A673 (cell line): ENCODE results near the gene CDK14. TPM values are rescaled to one million over a fixed set of nuclear protein-coding genes. Genes with fewer than 3 reads are reported as not detected.

Source experiments
- BruUV-seq: library from RNA; stranded (reverse); fragments of 400-500 nt; replicated peaks from 2 replicates; lab custom pipeline; 2021; lab: Mats Ljungman, UMichigan
- CTCF ChIA-PET: fragments of 300-600 bp; sonication (Branson Sonifier 250); formaldehyde crosslinking; loops from one replicate; lab custom pipeline; 2022; ENCODE audit warnings: antibody characterized with exemption; lab: Charles Lee
- POLR2A ChIA-PET: fragments of 300-600 bp; sonication (Branson Sonifier 250); formaldehyde crosslinking; loops from one replicate; lab custom pipeline; 2022; ENCODE audit warnings: antibody characterized with exemption; ENCODE audit not compliant: low non-redundant PET; lab: Charles Lee
- DNase-seq: peaks from one replicate; pipeline ENCODE4 v3.0.0-alpha.2; 2015; ENCODE audit warnings: low spot score
- H3K27ac ChIP-seq: fragments of 200-600 bp; sonication (generic); 2 replicates; pipeline ENCODE4 v1.5.1; 2016; ENCODE audit warnings: mixed run types, low read depth, mild to moderate bottlenecking, mixed read lengths, antibody characterized with exemption, low read length; ENCODE audit not compliant: poor library complexity, severe bottlenecking
- H3K27me3 ChIP-seq: fragments of 200-600 bp; sonication (generic); replicated peaks from 2 replicates; pipeline ENCODE4 v1.6.1; 2017; ENCODE audit warnings: mixed run types, low read depth, mild to moderate bottlenecking, mixed read lengths, antibody characterized with exemption, low read length; ENCODE audit not compliant: insufficient read depth, poor library complexity
- H3K36me3 ChIP-seq: fragments of 200-600 bp; sonication (generic); 2 replicates; pipeline ENCODE4 v1.6.1; 2016; ENCODE audit warnings: mixed run types, mild to moderate bottlenecking, mixed read lengths, antibody characterized with exemption, low read length; ENCODE audit not compliant: insufficient read depth, poor library complexity, severe bottlenecking
- H3K4me1 ChIP-seq: fragments of 200-600 bp; sonication (generic); 2 replicates; pipeline ENCODE4 v1.6.1; 2017; ENCODE audit warnings: mixed run types, mild to moderate bottlenecking, mixed read lengths, antibody characterized with exemption, low read length; ENCODE audit not compliant: insufficient read depth, poor library complexity, severe bottlenecking
- H3K4me3 ChIP-seq: fragments of 200-600 bp; sonication (generic); 2 replicates; pipeline ENCODE4 v1.5.1; 2016; ENCODE audit warnings: low read depth, mixed run types, mild to moderate bottlenecking, mixed read lengths, low read length; ENCODE audit not compliant: poor library complexity, severe bottlenecking
- H3K9me3 ChIP-seq: fragments of 200-600 bp; sonication (generic); 2 replicates; pipeline ENCODE4 v1.6.1; 2016; ENCODE audit warnings: mixed run types, low read depth, mild to moderate bottlenecking, mixed read lengths, antibody characterized with exemption, low read length; ENCODE audit not compliant: poor library complexity, severe bottlenecking
- EZH2 ChIP-seq: fragments of 200-600 bp; sonication (generic); IDR thresholded peaks from 2 replicates; pipeline ENCODE4 v1.6.1; 2017; ENCODE audit warnings: borderline replicate concordance, low read depth, mild to moderate bottlenecking, mixed read lengths, antibody characterized with exemption, low read length; ENCODE audit not compliant: poor library complexity, severe bottlenecking
- intact Hi-C: fragments of 100-400 bp; cut with micrococcal nuclease; formaldehyde crosslinking; loops from one replicate; pipeline ENCODE4 v1.10.0; 2022; ENCODE audit not compliant: unreplicated experiment
- total RNA-seq: library from RNA; stranded (reverse); gene quantifications from 2 replicates; pipeline ENCODE4 v1.2.3, GENCODE V29; 2021
- TF ChIP-seq, protein P1 (sequence below): fragments of 300-800, 200-600 bp; sonication (generic); conservative IDR thresholded peaks from 2 replicates; pipeline ENCODE4 v1.5.1; 2017; ENCODE audit warnings: low read depth, mild to moderate bottlenecking, antibody characterized with exemption, low read length, moderate library complexity, mixed read lengths

Gene CDK14
- total RNA-seq, 1 experiment from 2014 or later: 128 TPM

DNA sequence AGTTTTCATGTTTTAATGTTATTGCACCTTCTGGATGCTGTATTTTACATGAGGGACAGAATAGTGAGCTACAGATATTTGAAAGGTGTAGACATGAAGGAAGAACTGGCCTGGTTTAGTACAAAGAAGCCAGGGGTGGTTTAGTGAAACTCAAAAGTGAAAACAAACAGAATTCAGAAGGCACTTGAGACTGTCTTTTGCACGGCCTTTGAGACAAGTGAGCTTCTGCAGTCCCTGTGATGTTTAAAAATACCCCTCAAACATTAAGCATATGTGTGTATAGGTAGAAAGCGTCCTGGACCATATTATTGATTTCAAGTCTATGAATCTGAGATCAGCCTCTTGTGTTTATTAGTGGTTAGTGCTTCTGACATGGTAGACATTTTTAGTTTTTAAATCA, 118.9 kb downstream of the CDK14 start:
- BruUV-seq: no TSS peak
- CTCF ChIA-PET: no interaction called here
- TF ChIP-seq, protein P1, sequence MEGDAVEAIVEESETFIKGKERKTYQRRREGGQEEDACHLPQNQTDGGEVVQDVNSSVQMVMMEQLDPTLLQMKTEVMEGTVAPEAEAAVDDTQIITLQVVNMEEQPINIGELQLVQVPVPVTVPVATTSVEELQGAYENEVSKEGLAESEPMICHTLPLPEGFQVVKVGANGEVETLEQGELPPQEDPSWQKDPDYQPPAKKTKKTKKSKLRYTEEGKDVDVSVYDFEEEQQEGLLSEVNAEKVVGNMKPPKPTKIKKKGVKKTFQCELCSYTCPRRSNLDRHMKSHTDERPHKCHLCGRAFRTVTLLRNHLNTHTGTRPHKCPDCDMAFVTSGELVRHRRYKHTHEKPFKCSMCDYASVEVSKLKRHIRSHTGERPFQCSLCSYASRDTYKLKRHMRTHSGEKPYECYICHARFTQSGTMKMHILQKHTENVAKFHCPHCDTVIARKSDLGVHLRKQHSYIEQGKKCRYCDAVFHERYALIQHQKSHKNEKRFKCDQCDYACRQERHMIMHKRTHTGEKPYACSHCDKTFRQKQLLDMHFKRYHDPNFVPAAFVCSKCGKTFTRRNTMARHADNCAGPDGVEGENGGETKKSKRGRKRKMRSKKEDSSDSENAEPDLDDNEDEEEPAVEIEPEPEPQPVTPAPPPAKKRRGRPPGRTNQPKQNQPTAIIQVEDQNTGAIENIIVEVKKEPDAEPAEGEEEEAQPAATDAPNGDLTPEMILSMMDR: no peak
- TF ChIP-seq EZH2: no peak
- Histone ChIP-seq H3K9me3 (no peaks in the 10 kb centered on the region), H3K27ac (peak overlapping the region; percentile 31), H3K36me3 (no peaks in the 10 kb centered on the region), H3K4me1 (peaks cover 83% of the 10 kb centered on the region), H3K27me3 (no peaks in the 10 kb centered on the region), H3K4me3 (no peak overlapping the region)
- no peak for DNase-seq
- POLR2A ChIA-PET: interaction anchor here (0.6 to 1.3 kb wide), 2 partner anchors 9 to 34 kb away, joined by 3 to 11 read pairs; no protein-coding TSS in a partner anchor
- intact Hi-C loops: no loop called here

DNA sequence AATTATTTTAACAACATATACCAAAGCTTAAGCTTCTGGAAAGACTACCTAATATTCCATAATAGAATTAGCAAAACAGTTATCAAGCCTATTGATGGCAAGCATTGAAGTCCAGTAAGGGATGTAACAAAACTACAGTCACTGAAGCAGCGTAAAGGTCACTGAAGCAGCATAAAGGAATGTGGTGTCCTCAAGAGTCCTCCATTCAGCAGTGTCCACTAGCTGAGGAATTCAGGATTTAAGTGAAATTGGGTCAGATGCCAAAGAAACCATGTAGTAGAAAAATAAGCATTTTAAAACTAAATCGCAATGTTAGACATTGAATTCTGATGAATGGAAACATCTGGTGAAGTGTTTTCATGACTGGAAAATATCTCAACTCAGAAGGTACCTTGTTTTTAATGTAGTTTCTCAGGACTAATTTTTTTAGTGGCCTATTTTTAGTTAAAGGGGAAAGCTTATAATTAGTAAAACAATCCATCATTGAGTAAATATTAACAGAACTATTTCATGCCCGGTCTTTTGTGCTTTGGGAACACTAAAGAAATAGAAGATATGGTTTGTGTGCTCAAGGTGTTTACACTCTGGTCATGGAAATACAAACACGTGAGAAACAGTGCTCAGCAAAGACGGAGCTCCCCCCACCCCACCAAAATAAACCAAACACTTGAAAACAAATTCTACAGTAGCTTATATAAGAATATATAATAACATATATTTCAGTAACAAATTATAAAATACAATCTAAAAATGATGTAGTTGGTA, 121.4 kb downstream of the CDK14 start:
- ChIA-PET POLR2A (interaction anchor here (1.2 kb wide), 1 partner anchor 16 kb away, joined by 3 read pairs; no protein-coding TSS in a partner anchor), CTCF (no interaction called here)
- Histone ChIP-seq H3K36me3 (no peaks in the 10 kb centered on the region), H3K27ac (peak overlapping the region; percentile 27), H3K9me3 (no peaks in the 10 kb centered on the region), H3K27me3 (no peaks in the 10 kb centered on the region), H3K4me1 (peaks cover 89% of the 10 kb centered on the region), H3K4me3 (no peak overlapping the region)
- intact Hi-C loops: no loop called here
- BruUV-seq: no TSS peak
- TF ChIP-seq, protein P1: no peak
- no peak for TF ChIP-seq EZH2
- DNase-seq: no peak

DNA sequence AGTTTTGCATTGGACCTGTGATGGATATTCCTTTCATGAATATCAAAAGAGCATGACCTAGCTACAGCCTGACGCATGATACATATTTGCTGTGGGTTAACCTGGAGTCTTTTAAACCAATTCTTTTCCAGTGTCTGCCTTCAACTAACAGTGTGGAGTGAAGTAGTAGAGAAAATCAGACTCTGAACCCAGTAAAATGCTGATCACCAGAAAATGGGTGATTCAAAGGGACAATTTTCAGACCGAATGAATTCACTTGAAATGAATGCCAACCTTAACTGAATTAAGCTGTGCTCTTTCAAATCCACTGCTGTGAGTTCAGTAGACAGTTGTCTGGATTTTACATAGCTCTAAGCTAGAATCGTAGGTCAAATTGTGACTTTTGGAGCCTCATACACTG, 123.0 kb downstream of the CDK14 start:
- Histone ChIP-seq H3K36me3 (no peaks in the 10 kb centered on the region), H3K9me3 (no peaks in the 10 kb centered on the region), H3K27ac (peak overlapping the region; percentile 58), H3K27me3 (no peaks in the 10 kb centered on the region), H3K4me1 (peaks cover 85% of the 10 kb centered on the region), H3K4me3 (no peak overlapping the region)
- DNase-seq: no peak
- POLR2A ChIA-PET: no interaction called here
- intact Hi-C loops: no loop called here
- BruUV-seq: no TSS peak
- CTCF ChIA-PET: no interaction called here
- no peak for TF ChIP-seq EZH2
- TF ChIP-seq, protein P1: no peak
